GM21825 (cell line): Measurements from ENCODE around the gene MCTP1.
"Not testable (repeated sequence)": the region's sequence is repeated elsewhere in the genome, so short reads cannot be mapped to it uniquely, and the experiment has no call there.

Source experiments
- ATAC-seq: cut with Tn5 transposase; IDR thresholded peaks from one replicate; pipeline ENCODE4 v1.9.1; 2021; ENCODE audit warnings: mild to moderate bottlenecking, moderate library complexity; ENCODE audit not compliant: unreplicated experiment

MCTP1 gene

GRCh38 chr5:94832685-94833084, 452.2 kb downstream of the MCTP1 start:
- ATAC-seq, result no peak

GRCh38 chr5:94830520-94830919, 454.4 kb downstream of the MCTP1 start:
- no peak for ATAC-seq

DNA sequence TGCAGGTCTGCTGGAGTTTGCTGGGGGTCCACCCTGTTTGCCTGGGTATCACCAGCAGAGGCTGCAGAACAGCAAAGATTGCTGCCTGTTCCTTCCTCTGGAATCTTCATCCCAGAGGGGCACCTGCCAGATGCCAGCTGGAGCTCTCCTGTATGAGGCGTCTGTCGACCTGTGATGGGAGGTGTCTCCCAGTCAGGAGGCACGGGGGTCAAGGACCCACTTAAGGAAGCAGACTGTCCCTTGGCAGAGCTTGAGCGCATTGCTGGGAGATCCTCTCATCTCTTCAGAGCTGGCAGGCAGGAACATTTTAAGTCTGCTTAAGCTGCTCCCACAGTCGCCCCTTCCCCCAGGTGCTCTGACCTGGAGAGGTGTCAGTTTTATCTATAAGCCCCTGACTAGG, 456.7 kb downstream of the MCTP1 start:
- not testable (repeated sequence) for ATAC-seq

DNA sequence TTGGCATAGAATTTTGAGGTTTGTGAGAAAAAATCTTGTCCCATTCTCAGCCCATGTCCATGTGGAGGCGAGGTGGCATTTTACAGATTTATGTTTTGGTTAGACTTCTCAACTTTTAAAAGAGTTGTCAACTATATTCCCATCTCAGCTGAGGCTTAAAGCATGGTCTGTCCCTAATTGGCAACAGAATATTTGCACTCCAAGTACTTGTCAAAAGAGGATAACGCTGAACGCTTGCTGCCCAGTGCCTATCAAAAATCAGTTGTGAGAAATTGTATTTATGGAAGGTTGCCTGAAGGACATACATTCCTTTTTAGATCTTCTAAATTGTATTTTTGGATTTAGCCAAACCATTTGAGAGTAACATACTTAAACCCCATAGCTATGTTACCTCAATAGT, 464.4 kb downstream of the MCTP1 start:
- ATAC-seq, result no peak

- no peak for ATAC-seq
Observed at GRCh38 chr5:94818904-94819303, 466.0 kb downstream of the MCTP1 start.

DNA sequence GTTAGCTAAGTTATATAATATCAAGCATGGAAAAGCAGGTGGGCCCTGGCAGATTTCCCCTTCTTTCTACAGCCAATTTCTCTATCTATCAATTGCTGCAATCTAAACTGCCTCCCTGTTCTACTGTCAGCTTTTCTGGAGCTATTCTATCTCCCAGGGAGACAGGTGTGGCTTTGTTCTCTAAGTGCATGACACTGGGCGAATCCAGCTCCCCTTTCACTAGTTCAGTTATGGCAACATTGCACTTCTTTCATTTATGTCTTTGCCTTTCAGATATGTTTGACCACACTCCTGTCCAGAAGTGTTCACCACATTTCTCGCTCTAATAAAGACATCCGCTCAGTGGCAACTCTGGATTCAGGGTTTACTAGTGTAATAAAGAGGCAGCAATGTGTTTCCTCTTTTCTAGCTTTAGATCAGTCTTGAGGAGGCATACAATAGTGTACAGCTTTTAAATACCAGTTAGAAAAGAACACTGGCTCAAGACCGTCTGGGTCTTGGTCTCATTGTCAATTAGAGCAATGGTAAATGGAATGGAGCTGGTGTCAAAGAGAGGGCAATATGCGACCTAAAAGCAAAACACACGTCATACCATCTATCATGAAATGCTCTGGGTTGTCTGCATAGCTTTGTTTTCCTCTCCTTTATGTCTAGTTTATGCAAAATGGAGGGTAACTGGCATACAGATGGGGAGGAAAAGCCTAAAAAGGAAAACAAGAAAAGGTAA, 469.4 kb downstream of the MCTP1 start:
- no peak for ATAC-seq

DNA sequence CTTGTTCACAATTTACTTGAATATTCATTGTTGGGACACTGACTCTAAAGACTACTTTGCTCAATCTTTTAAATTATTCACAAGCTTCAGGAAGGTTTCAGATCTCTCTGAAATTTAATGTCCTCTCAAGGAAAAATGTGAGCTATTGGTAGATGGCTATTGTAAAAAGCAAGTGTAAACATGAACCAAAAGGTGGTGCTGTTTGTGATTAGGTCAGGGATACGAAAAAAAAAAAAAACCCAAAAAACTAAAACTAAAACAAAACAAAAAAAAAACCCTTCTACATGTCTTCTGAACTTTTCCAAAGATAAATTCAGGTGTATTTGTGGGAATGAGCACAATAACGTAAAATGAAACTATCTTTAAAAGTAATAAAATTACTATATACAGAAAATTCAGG, 472.7 kb downstream of the MCTP1 start:
- ATAC-seq, result no peak

GRCh38 chr5:94811331-94811730, 473.6 kb downstream of the MCTP1 start:
- ATAC-seq, result no peak

DNA sequence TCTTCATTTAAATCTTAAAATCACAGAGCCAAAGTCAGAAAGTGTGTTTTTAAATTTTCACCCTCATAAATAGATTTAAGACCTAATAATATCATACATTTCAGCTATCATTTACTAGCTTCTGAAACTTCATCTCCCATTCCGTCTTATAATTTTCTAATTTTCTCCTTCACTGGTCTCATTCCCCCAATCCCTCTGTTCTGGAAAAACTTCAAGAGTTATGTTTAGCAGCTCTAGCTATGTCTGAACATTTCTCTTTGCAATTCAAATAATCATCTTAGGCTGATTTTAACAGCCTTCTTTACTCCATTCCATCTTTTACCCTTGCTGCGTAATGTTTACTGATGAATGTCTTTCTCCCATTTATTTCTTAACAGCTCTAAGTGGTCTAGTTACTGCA, 474.0 kb downstream of the MCTP1 start:
- ATAC-seq, result no peak

- ATAC-seq, result no peak
Observed at GRCh38 chr5:94810281-94810680, 474.6 kb downstream of the MCTP1 start.

GRCh38 chr5:94808497-94808896, 476.4 kb downstream of the MCTP1 start:
- no peak for ATAC-seq

- ATAC-seq, result no peak
Observed at GRCh38 chr5:94807985-94808384, 476.9 kb downstream of the MCTP1 start.

DNA sequence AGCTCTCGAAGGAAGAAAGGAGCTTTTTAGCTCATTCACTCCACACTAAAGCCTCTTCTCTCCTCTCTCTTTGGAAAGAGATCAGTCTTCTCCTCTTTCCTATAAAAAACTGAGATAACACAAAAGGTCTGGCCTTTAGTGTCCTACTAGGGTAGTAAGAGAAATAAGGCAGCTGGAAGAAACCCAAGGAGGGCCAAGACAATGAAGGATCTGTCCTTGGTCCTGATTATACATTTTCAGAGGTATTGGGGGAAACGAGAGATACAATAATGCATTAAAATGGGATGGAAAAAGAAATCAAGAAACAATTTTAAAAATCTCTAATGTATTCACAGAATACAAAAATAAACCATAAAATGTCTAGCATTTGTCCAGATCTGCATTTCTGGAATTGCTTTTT, 482.4 kb downstream of the MCTP1 start:
- no peak for ATAC-seq

GRCh38 chr5:94796586-94796985, 488.3 kb downstream of the MCTP1 start:
- no peak for ATAC-seq

DNA sequence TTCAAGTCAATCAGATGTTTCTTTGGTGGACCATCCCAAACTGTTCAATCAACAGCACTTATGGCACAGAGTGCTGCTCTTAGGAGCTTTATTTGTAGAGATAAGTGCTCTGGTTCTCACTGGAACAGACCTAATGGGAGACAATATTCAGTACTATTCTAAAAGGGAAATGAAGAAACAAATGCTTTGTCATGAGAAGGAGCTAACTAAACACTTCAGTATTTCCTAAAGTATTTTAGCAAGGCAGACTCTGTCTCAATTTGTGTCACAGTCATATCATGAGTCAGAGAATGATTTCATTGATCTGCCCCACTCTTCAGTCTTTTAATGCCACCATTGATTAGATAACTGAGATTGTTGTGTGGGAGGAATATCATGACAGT, 491.1 kb downstream of the MCTP1 start:
- ATAC-seq, result peak; percentile 35

DNA sequence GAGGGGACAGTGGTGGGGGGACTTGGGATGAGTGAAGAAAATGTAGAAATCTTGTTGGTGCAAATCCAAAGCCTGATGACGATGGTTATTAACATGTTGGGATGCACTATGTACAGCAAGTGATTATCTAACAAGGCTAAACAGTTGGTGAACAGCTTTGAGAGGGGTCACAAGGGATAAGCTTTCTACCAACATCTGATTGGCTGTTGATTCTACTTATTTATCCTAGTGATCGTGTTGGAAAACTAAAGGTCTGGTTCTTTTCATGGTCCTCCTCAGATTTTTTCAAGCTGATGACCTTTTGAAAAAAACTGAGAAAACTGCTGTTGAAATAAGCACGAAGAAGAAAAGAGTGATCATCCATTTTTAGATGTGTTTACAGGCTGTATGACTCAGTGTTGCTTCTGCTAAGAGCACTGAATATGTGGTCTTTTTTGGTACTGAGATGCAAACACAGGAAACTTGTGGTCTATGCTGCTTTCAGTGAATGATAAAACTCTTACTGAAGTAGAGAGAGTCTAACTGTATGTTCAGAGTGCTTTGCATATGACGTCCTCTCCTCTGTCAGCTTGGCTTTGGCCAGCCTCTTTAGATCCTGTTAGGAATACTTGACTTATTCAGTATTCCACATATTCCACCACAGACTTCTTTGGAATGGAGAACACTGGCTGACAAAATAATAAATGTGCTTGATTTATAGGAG, 491.6 kb downstream of the MCTP1 start:
- ATAC-seq, result peak; percentile 99

DNA sequence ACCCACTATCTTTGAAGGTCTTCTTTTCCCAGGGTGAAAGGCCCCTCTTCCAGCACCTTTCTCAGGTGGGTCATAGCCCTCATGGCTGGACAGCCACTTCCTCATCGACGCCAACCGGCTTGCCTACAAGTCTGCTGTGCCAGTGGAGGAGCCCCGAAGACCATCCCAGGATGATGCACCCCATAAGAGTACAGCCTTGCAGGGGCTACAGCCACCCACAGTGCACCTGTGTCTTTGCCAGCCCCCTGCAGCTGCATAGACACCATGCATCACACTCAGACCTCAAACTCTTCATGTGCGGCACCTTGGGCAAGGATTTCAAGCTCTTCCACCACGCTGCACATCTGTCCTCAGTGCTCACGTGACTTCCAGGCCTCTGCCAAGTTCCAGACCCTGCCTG, 493.1 kb downstream of the MCTP1 start:
- ATAC-seq, result no peak

GRCh38 chr5:94788527-94788926, 496.4 kb downstream of the MCTP1 start:
- ATAC-seq, result no peak

GRCh38 chr5:94784536-94785505, 500.1 kb downstream of the MCTP1 start:
- no peak for ATAC-seq

DNA sequence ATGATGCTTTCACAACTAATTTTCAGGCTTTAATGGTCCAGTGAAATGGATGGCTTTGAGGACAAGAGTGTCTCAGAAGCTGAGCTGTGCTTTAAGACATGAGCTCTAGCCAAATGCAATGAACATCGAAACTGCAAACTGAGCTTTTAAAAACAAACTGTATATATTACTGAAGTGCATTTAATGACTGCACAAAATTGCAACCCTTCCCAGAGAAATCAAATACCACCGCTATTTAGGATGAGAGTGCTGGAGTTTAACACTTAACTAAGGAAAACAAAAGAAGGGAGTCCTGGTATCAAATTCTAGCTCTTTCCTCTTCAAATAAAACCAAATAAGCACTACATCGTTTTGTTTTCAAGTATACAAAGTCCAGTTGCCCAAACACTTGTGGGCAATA, 502.5 kb downstream of the MCTP1 start:
- ATAC-seq, result no peak

- ATAC-seq, result no peak
Observed at GRCh38 chr5:94779684-94780083, 505.2 kb downstream of the MCTP1 start.
